Panc1 (cell line): ENCODE data around the gene ATP1B3.

Experiments
- CTCF ChIP-seq: fragments of 450-650 bp; IDR thresholded peaks from 2 replicates; pipeline ENCODE4 v1.5.1; 2017; ENCODE audit warnings: mild to moderate bottlenecking
- POLR2AphosphoS5 ChIP-seq: IDR thresholded peaks from 2 replicates; pipeline ENCODE4 v1.6.1; 2012; ENCODE audit warnings: mild to moderate bottlenecking, low read depth, low read length, moderate library complexity
- TCF7L2 ChIP-seq: IDR thresholded peaks from 2 replicates; pipeline ENCODE4 v1.6.1; 2011; ENCODE audit warnings: mild to moderate bottlenecking, low read depth, low read length, inconsistent platforms

DNA sequence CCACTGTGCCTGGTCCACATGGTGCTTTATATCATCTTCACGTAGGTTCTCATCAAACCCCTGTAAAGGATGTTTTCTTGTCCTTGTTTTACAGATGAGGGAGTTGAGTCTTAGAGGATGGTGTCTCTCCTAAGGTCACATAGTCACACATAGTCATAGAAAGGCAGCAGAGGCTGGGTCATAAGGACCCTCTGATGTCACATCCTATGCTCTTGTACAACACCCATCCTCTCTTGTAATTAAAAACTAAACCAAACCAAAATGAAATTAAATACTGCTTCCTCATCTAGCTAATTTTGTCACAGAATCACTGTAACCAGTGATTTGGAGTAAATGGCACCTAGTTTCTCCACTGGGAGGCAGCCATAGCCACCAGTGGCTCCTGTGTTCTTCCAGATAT, 21.8 kb upstream of the ATP1B3 start:
- TF ChIP-seq CTCF (no peak), POLR2AphosphoS5 (no peak), TCF7L2 (no peak)
